ENCODE measurements around the gene FAM81B.

Gene FAM81B

GRCh38 chr5:95471487-95471886, 80.3 kb downstream of the FAM81B start:
- DNase-seq (ENCODE audit: low read depth in 1 of 2, low spot score in 1 of 2) = no peak

- DNase-seq (ENCODE audit: low read depth in 1 of 2, low spot score in 1 of 2) = no peak
Measured at GRCh38 chr5:95471942-95472341, 80.8 kb downstream of the FAM81B start.

- no peak for DNase-seq (ENCODE audit: low read depth in 1 of 2, low spot score in 1 of 2)
Measured at GRCh38 chr5:95484421-95484820, 93.3 kb downstream of the FAM81B start.

DNA sequence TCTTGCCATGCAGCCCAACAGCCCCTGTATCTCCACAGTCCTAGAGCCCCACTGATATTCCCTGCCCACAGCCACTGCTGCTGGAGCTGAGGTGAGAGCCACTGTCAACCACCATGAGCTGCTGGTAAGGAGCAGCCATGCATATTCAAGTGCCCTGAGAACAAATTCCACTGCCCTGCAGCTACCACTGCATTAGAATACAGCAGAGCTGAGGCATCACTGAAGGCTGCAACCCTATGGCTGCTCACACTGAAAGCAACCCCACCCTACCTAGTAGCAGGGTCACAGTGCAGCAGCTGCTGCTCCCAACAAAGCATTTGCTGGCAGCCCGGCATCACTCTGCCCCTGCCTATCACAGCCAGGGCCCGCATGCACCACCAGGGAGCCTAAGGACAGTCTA, 95.0 kb downstream of the FAM81B start:
- no peak for DNase-seq (ENCODE audit: low read depth in 1 of 2, low spot score in 1 of 2)

DNA sequence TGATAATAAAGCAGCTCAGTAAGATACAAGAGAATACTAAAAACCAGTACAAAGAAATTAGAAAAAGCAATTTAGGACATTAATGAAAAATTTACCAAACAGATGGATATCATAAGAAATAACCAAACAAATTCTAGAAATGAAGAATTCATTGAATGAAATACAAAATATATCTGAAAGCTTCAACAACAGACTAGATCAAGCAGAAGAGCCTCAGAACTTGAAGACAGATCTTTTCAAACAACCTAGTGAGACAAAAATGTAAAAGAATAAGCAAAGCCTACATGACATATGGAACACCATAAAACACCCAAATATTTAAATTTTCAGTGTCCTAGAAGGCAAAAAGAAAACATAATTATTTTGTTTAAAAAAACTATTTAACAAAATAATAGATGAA, 96.7 kb downstream of the FAM81B start:
- no peak for DNase-seq (ENCODE audit: low read depth in 1 of 2, low spot score in 1 of 2)
